ENCODE data around the gene SIGLEC11. TPM values are rescaled to one million over a fixed set of nuclear protein-coding genes. Genes with fewer than 3 reads are reported as not detected.

Gene SIGLEC11
- total RNA-seq, 2 donors from 2014 or later = not detected

DNA sequence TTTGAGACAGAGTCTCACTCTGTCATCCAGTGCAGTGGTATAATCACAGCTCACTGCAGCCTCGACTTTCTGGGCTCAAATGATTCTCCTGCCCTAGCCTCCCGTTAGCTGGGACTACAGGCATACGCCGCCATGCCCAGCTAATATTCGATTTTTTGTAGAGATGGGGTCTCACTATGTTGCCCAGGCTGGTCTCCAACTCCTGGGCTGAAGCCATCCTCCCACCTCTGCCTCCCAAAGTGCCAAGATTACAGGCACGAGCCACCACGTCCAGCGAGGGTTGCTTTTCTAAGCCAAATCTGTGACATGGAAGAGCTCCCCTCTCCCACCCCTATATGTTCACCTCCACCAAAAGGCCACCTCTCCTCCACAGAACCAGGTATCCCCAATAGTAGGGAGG lies 42.9 kb downstream of the SIGLEC11 start:
- no peak for DNase-seq
- TF ChIP-seq, protein P1, sequence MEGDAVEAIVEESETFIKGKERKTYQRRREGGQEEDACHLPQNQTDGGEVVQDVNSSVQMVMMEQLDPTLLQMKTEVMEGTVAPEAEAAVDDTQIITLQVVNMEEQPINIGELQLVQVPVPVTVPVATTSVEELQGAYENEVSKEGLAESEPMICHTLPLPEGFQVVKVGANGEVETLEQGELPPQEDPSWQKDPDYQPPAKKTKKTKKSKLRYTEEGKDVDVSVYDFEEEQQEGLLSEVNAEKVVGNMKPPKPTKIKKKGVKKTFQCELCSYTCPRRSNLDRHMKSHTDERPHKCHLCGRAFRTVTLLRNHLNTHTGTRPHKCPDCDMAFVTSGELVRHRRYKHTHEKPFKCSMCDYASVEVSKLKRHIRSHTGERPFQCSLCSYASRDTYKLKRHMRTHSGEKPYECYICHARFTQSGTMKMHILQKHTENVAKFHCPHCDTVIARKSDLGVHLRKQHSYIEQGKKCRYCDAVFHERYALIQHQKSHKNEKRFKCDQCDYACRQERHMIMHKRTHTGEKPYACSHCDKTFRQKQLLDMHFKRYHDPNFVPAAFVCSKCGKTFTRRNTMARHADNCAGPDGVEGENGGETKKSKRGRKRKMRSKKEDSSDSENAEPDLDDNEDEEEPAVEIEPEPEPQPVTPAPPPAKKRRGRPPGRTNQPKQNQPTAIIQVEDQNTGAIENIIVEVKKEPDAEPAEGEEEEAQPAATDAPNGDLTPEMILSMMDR (conservative IDR thresholded peaks at IDR 0.05) = no peak
- H3K36me3 ChIP-seq (ENCODE audit: control insufficient read depth, insufficient read depth, low read length) = peaks cover 70% of the 10 kb centered on the region
- peaks cover 6% of the 10 kb centered on the region for H3K9me3 Mint-ChIP-seq
- 95 to 98% methylated on average over 3 to 8 of the region's 8 CpGs for WGBS, 2 experiments (ENCODE audit: insufficient coverage in 1 of 2, insufficient read length in 1 of 2)
- H3K4me3 Mint-ChIP-seq = no peak overlapping the region
- H3K27ac ChIP-seq (ENCODE audit: low read depth, low read length) = no peak overlapping the region
- no peaks in the 10 kb centered on the region for H3K27me3 Mint-ChIP-seq (ENCODE audit: insufficient read depth)
- H3K4me1 ChIP-seq (ENCODE audit: control insufficient read depth, insufficient read depth, low read length) = no peaks in the 10 kb centered on the region
- peaks cover 12% of the 10 kb centered on the region for H3K4me1 Mint-ChIP-seq
- no peak overlapping the region for H3K27ac Mint-ChIP-seq
- no peaks in the 10 kb centered on the region for H3K9me3 ChIP-seq (ENCODE audit: control insufficient read depth, low read length)
- H3K36me3 Mint-ChIP-seq (ENCODE audit: low read depth) = peaks cover 76% of the 10 kb centered on the region
- no peaks in the 10 kb centered on the region for H3K27me3 ChIP-seq (ENCODE audit: control insufficient read depth, insufficient read depth, low read length, poor library complexity, severe bottlenecking)
- no peak overlapping the region for H3K9ac ChIP-seq (ENCODE audit: extremely low read depth, low read length, poor library complexity, severe bottlenecking)
- H3K4me3 ChIP-seq (ENCODE audit: low read length) = no peak overlapping the region

DNA sequence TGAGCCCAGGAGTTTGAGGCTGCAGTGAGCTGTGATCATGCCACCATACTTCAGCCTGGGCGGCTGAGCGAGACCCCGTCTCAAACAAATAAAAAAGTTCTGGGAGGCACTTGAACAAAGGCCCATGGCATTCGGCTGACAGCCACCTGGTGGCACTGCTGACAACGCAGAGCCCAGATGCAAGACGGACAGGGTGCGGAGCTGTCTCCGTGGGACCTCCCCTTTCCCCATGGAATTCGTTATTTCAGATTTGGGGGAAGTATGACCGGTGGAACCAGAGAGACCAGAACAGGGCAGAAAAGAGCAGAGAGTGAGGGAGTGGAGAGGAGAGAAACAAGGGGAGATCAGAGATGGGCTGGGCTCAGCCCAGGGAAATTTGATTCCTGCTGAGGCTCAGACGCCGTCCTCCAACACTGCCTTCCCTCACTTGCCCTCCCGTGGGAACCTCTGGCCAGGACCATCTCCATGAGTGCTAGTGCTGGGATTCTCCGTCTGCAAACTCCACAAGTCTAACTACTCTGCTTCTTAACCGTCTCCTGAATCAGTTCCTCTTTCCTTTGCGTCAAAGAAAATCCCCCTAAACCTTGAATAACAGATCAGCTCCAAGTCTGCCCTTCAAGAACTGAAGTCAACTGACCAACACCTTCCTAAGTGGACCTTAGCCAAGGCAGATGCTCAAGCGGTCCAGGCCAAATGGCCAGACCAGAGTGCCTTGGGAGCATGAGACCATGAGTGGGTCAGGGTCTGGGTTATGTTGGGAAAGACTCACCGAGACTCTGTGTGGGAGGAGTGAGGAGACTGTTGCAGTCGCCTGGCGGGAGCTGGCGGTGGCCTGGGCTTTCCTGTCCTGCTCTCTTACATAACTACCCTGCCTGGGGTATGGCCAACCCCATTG lies 43.9 kb downstream of the SIGLEC11 start:
- Mint-ChIP-seq H3K27me3 (ENCODE audit: insufficient read depth) (no peaks in the 10 kb centered on the region), H3K4me3 (no peak overlapping the region), H3K4me1 (peaks cover 11% of the 10 kb centered on the region), H3K27ac (peak overlapping the region; percentile 20), H3K36me3 (ENCODE audit: low read depth) (peaks cover 78% of the 10 kb centered on the region), H3K9me3 (peaks cover 6% of the 10 kb centered on the region)
- Histone ChIP-seq H3K4me3 (ENCODE audit: low read length) (no peak overlapping the region), H3K27ac (ENCODE audit: low read depth, low read length) (no peak overlapping the region), H3K9me3 (ENCODE audit: control insufficient read depth, low read length) (no peaks in the 10 kb centered on the region), H3K27me3 (ENCODE audit: control insufficient read depth, insufficient read depth, low read length, poor library complexity, severe bottlenecking) (no peaks in the 10 kb centered on the region), H3K9ac (ENCODE audit: extremely low read depth, low read length, poor library complexity, severe bottlenecking) (no peak overlapping the region), H3K36me3 (ENCODE audit: control insufficient read depth, insufficient read depth, low read length) (peaks cover 69% of the 10 kb centered on the region), H3K4me1 (ENCODE audit: control insufficient read depth, insufficient read depth, low read length) (no peaks in the 10 kb centered on the region)
- 85 to 92% methylated on average over 15 to 21 of the region's 21 CpGs for WGBS, 2 experiments (ENCODE audit: insufficient coverage in 1 of 2, insufficient read length in 1 of 2)
- TF ChIP-seq, protein P1 (conservative IDR thresholded peaks at IDR 0.05) = peak; percentile 65
- DNase-seq = peak; percentile 75

DNA sequence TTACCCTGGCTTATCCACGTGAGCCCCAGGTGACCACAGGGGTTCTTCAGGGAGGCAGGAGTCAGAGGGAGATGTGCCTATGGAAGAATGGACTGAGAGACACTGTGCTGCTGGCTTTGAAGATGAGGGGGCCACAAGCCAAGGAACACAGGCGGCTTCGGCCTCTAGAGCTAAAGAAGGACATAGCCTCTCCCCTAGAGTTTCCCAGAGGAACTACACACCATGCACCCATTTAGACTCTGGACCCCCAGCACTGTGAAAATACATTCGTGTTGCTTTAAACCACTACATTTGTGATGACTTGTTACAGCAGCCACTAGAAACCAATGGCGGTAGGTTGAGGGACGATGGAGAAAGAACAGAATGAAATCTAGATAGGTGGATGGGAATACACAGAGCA lies 45.7 kb downstream of the SIGLEC11 start:
- H3K9me3 Mint-ChIP-seq = peaks cover 6% of the 10 kb centered on the region
- 99 to 100% methylated on average over 5 to 6 of the region's 6 CpGs for WGBS, 2 experiments (ENCODE audit: insufficient coverage in 1 of 2, insufficient read length in 1 of 2)

More for the DNA sequence above, 45.7 kb downstream of the SIGLEC11 start:
- H3K27me3 ChIP-seq (ENCODE audit: control insufficient read depth, insufficient read depth, low read length, poor library complexity, severe bottlenecking) = no peaks in the 10 kb centered on the region
- H3K4me1 ChIP-seq (ENCODE audit: control insufficient read depth, insufficient read depth, low read length) = no peaks in the 10 kb centered on the region
- H3K9me3 ChIP-seq (ENCODE audit: control insufficient read depth, low read length) = no peaks in the 10 kb centered on the region
- Mint-ChIP-seq H3K4me1 (peaks cover 3% of the 10 kb centered on the region), H3K36me3 (ENCODE audit: low read depth) (peaks cover 76% of the 10 kb centered on the region), H3K4me3 (no peak overlapping the region), H3K27me3 (ENCODE audit: insufficient read depth) (no peaks in the 10 kb centered on the region), H3K27ac (no peak overlapping the region)
- no peak overlapping the region for H3K9ac ChIP-seq (ENCODE audit: extremely low read depth, low read length, poor library complexity, severe bottlenecking)
- H3K36me3 ChIP-seq (ENCODE audit: control insufficient read depth, insufficient read depth, low read length) = peaks cover 80% of the 10 kb centered on the region
- no peak overlapping the region for H3K4me3 ChIP-seq (ENCODE audit: low read length)
- H3K27ac ChIP-seq (ENCODE audit: low read depth, low read length) = no peak overlapping the region
- TF ChIP-seq, protein P1 (conservative IDR thresholded peaks at IDR 0.05) = peak; percentile 52
- no peak for DNase-seq
